AG04449 (cell line): ENCODE results near the gene LAIR1.

ENCODE experiments used
- CTCF ChIA-PET: fragments of 350-600 bp; formaldehyde crosslinking; extraction: SDS; loops from one replicate; lab custom pipeline; 2021; ENCODE audit warnings: antibody characterized with exemption; lab: Yijun Ruan, JAX
- POLR2A ChIA-PET: fragments of 400-600, 350-600 bp; formaldehyde crosslinking; extraction: SDS; loops from one replicate; lab custom pipeline; 2020; ENCODE audit warnings: antibody characterized with exemption, inconsistent platforms; lab: Yijun Ruan, JAX
- DNase-seq: peaks from one replicate; pipeline ENCODE4 v3.0.0-alpha.2; 2010; ENCODE audit warnings: low read depth, low spot score
- H3K4me3 ChIP-seq: 2 replicates; pipeline ENCODE4 v1.5.1; 2011; ENCODE audit warnings: low read depth, mild to moderate bottlenecking, control low read depth, low read length
- CTCF ChIP-seq: IDR thresholded peaks from one replicate; pipeline ENCODE4 v1.5.1; 2011; ENCODE audit warnings: mild to moderate bottlenecking, moderate library complexity, low read length, control low read depth, inconsistent platforms; ENCODE audit not compliant: insufficient read depth; ENCODE audit errors: missing control alignments

The LAIR1 gene

GRCh38 chr19:54316746-54317107, 48.0 kb downstream of the LAIR1 start:
- no peak for DNase-seq
- POLR2A ChIA-PET = no interaction called here
- CTCF ChIA-PET = no interaction called here
- H3K4me3 ChIP-seq = no peak overlapping the region
- TF ChIP-seq CTCF = no peak

- POLR2A ChIA-PET = no interaction called here
- no peak for DNase-seq
- TF ChIP-seq CTCF = no peak
- CTCF ChIA-PET = no interaction called here
- no peak overlapping the region for H3K4me3 ChIP-seq
Measured at GRCh38 chr19:54315956-54316355, 48.8 kb downstream of the LAIR1 start.

GRCh38 chr19:54312436-54313377, 52.0 kb downstream of the LAIR1 start, which contains the start of gene LILRA5:
Gene LILRA5, minus strand, starts transcription at chr19:54313166. Its CDS starts 147 bp downstream, at chr19:54313019.
- ChIA-PET CTCF (interaction anchor here (1.8 kb wide), 1 partner anchor 78 kb away, joined by 3 read pairs; no protein-coding TSS in a partner anchor), POLR2A (no interaction called here)
- DNase-seq = no peak
- no peak within 1 kb of the TSS for H3K4me3 ChIP-seq
- TF ChIP-seq CTCF = no peak

GRCh38 chr19:54312011-54312410, 52.7 kb downstream of the LAIR1 start:
- CTCF ChIA-PET = interaction anchor here (1.8 kb wide), 1 partner anchor 79 kb away, joined by 3 read pairs; no protein-coding TSS in a partner anchor
- no peak for TF ChIP-seq CTCF
- POLR2A ChIA-PET = no interaction called here
- H3K4me3 ChIP-seq = no peak overlapping the region
- no peak for DNase-seq

GRCh38 chr19:54311486-54311885, 53.2 kb downstream of the LAIR1 start:
- no peak for DNase-seq
- POLR2A ChIA-PET = interaction anchor here (0.6 kb wide), 1 partner anchor 151 kb away, joined by 4 read pairs; no protein-coding TSS in a partner anchor
- CTCF ChIA-PET = interaction anchor here (1.7 to 1.8 kb wide), 2 partner anchors 16 to 80 kb away, joined by 3 read pairs; no protein-coding TSS in a partner anchor
- H3K4me3 ChIP-seq = no peak overlapping the region
- TF ChIP-seq CTCF = no peak

- ChIA-PET POLR2A (no interaction called here), CTCF (interaction anchor here (1.7 kb wide), 1 partner anchor 17 kb away, joined by 3 read pairs; no protein-coding TSS in a partner anchor)
- no peak for DNase-seq
- no peak for TF ChIP-seq CTCF
- H3K4me3 ChIP-seq = no peak overlapping the region
Measured at GRCh38 chr19:54310543-54310942, 54.2 kb downstream of the LAIR1 start.
